Breast epithelium (tissue), 4 donors: ENCODE data around the gene MYL4. TPM values are rescaled to one million over a fixed set of nuclear protein-coding genes. Genes with fewer than 3 reads are reported as not detected.
"Not testable (repeated sequence)": the region's sequence is repeated elsewhere in the genome, so short reads cannot be mapped to it uniquely, and the experiment has no call there.

Experiments
- DNase-seq, 2 donors: peaks; one replicate each; pipeline ENCODE4 v3.0.0-alpha.2; 2019; ENCODE audit warnings: low spot score in 2 of 2
- H3K27ac ChIP-seq, 2 donors: fragments of 200-600 bp; sonication (generic) in 1 of 2; one replicate each; pipeline ENCODE4 v1.5.1; 2016 to 2019; ENCODE audit warnings: mild to moderate bottlenecking in 1 of 2
- H3K27me3 ChIP-seq, 2 donors: fragments of 200-600 bp; sonication (generic) in 1 of 2; one replicate each; pipeline versions ENCODE4 v1.5.1 to v1.6.0; 2017 to 2019; ENCODE audit warnings: control low read depth in 1 of 2, mild to moderate bottlenecking in 1 of 2
- H3K36me3 ChIP-seq: fragments of 200-600 bp; one replicate; pipeline ENCODE4 v1.5.1; 2019
- H3K4me1 ChIP-seq, 2 donors: fragments of 200-600 bp; sonication (generic); one replicate each; pipeline ENCODE4 v1.5.1; 2016 to 2019; ENCODE audit warnings: control low read depth in 1 of 2
- H3K4me3 ChIP-seq, 3 donors: fragments of 200-600 bp; sonication (generic); 1 replicate in 2 of 3; 2 replicates in 1 of 3; pipeline ENCODE4 v1.5.1; 2016 to 2019; ENCODE audit warnings: mild to moderate bottlenecking in 3 of 3, moderate library complexity in 2 of 3
- H3K9me3 ChIP-seq, 2 donors: fragments of 200-600 bp; sonication (generic) in 1 of 2; one replicate each; pipeline ENCODE4 v1.5.1; 2016 to 2019; ENCODE audit warnings: control low read depth in 1 of 2
- POLR2A ChIP-seq: fragments of 450-650 bp; IDR thresholded peaks from one replicate; pipeline ENCODE4 v1.6.1; 2016; ENCODE audit warnings: antibody characterized with exemption, mild to moderate bottlenecking, moderate library complexity
- POLR2AphosphoS5 ChIP-seq, 3 donors: sonication (generic); formaldehyde crosslinking; IDR thresholded peaks; one replicate each; pipeline ENCODE4 v1.6.1; 2017; ENCODE audit warnings: antibody characterized with exemption in 3 of 3
- intact Hi-C: fragments of 100-400 bp; cut with DNase I; formaldehyde crosslinking; loops from one replicate; pipeline ENCODE4 v1.15.1; 2023; ENCODE audit warnings: low total_unique reads
- total RNA-seq, 3 donors: library from RNA; depleted of rRNA; stranded (reverse); fragments of >200 nt; gene quantifications; one replicate each; pipeline ENCODE4 v1.1.0, GENCODE V29; 2016
- TF ChIP-seq, protein P1 (sequence below), 3 donors: fragments of 450-650 bp; IDR thresholded peaks; one replicate each; pipeline ENCODE4 v1.5.1; 2016 to 2017; ENCODE audit warnings: antibody characterized with exemption in 3 of 3, mild to moderate bottlenecking in 3 of 3, moderate library complexity in 3 of 3

The MYL4 gene
- total RNA-seq, 3 donors from 2014 or later: not detected

GRCh38 chr17:47170710-47171109, 38.4 kb upstream of the MYL4 start:
- TF ChIP-seq, protein P1, sequence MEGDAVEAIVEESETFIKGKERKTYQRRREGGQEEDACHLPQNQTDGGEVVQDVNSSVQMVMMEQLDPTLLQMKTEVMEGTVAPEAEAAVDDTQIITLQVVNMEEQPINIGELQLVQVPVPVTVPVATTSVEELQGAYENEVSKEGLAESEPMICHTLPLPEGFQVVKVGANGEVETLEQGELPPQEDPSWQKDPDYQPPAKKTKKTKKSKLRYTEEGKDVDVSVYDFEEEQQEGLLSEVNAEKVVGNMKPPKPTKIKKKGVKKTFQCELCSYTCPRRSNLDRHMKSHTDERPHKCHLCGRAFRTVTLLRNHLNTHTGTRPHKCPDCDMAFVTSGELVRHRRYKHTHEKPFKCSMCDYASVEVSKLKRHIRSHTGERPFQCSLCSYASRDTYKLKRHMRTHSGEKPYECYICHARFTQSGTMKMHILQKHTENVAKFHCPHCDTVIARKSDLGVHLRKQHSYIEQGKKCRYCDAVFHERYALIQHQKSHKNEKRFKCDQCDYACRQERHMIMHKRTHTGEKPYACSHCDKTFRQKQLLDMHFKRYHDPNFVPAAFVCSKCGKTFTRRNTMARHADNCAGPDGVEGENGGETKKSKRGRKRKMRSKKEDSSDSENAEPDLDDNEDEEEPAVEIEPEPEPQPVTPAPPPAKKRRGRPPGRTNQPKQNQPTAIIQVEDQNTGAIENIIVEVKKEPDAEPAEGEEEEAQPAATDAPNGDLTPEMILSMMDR (IDR thresholded peaks at IDR 0.05): no peak
- TF ChIP-seq POLR2A (no peak), POLR2AphosphoS5 (IDR thresholded peaks at IDR 0.05) (no peak)
- no peak for DNase-seq
- H3K4me1 ChIP-seq: no peaks in the 10 kb centered on the region
- H3K27me3 ChIP-seq: no peaks in the 10 kb centered on the region
- H3K36me3 ChIP-seq: no peaks in the 10 kb centered on the region
- H3K4me3 ChIP-seq: no peak overlapping the region
- intact Hi-C loops: no loop called here
- H3K27ac ChIP-seq: no peak overlapping the region
- H3K9me3 ChIP-seq: no peaks in the 10 kb centered on the region

DNA sequence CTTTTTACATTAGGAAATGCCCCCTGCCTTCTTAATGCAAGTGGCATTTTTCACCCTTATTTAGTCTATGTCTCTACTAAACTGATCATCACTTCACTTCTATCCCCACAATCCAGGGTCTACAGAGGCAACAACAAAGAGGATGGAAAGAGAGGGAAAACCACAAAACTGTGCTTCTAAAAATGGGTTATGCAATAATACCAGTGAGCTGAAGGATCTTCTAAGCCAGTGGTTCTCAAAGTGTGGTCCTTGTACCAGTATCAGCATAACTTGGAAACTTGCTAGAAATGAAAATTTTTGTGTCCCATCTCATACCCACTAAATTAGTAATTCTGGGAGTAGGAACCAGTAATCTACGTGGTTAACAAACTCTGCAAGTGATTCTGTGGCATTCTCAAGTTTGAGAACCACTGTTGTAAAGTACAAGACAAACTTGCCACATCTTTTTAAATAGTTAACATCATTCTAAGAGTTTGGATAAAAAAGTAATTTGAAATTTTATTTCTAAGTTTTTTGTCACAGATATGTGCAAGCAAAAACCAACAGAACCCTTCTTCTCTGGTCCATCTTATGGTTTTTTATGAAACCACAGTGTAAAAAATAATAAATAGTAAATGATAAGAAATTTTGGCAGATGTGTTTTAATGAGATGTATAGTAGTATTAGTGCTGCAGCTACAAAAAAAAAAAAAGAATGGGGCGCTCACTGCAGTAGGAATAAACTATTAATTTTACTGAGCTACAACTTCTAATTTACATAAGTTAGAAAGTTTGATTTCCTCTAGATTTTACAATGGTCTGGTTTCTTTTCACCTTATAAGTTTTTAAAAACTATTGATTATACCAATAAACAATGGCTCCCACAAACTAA, 36.2 kb upstream of the MYL4 start:
- TF ChIP-seq, protein P1 (IDR thresholded peaks at IDR 0.05): no peak
- TF ChIP-seq POLR2A (no peak), POLR2AphosphoS5 (IDR thresholded peaks at IDR 0.05) (no peak)
- no peak overlapping the region for H3K4me3 ChIP-seq
- H3K27ac ChIP-seq: no peak overlapping the region
- no peaks in the 10 kb centered on the region for H3K9me3 ChIP-seq
- no peaks in the 10 kb centered on the region for H3K36me3 ChIP-seq
- intact Hi-C loops: no loop called here
- H3K4me1 ChIP-seq: no peaks in the 10 kb centered on the region
- no peak for DNase-seq
- no peaks in the 10 kb centered on the region for H3K27me3 ChIP-seq

DNA sequence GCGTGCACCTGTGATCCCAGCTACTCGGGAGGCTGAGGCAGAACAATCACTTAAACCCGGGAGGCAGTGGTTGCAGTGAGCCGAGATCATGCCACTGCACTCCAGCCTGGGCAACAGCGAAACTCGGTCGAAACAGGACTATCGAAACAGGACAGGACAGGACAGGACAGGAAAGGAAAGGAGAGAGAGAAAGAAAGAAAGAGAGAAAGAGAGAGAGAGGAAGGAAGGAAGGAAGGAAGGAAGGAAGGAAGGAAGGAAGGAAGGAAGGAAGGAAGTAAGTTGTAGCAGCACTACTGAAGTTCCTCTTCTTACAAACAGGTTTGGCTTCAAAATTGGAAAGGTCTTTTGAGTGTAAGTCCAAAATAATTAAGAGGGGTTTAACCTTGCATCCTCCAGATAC, 34.3 kb upstream of the MYL4 start:
- H3K36me3 ChIP-seq, H3K27ac ChIP-seq, H3K4me3 ChIP-seq, intact Hi-C loops, H3K4me1 ChIP-seq, H3K9me3 ChIP-seq, H3K27me3 ChIP-seq, DNase-seq: not testable (repeated sequence)

DNA sequence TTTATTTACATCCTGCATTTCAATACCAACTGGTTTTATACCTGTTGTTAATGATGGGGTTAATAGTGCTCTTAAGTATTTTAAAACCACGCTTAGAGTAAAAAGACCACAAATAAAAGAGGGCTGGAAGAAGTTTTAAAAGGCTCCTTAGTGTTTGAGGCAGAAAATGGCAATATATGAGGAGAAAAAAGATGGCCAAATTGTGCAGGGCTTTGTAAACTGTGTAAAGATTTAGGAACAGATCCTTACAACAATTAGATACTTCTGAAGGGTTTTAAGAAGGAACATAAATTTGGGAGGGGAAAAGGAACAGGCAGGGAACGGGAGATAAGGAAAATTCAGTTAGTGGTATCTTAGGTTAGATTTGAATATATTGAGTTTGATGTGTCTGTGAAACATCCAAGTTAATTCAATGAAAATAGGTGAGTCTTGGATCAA, 32.7 kb upstream of the MYL4 start:
- Histone ChIP-seq H3K9me3 (no peaks in the 10 kb centered on the region), H3K27ac (no peak overlapping the region), H3K4me1 (no peaks in the 10 kb centered on the region), H3K27me3 (no peaks in the 10 kb centered on the region), H3K36me3 (no peaks in the 10 kb centered on the region), H3K4me3 (no peak overlapping the region)
- TF ChIP-seq POLR2A (no peak), POLR2AphosphoS5 (IDR thresholded peaks at IDR 0.05) (no peak)
- TF ChIP-seq, protein P1 (IDR thresholded peaks at IDR 0.05): no peak
- intact Hi-C loops: no loop called here
- no peak for DNase-seq

- DNase-seq: no peak
- intact Hi-C loops: no loop called here
- Histone ChIP-seq H3K4me3 (no peak overlapping the region), H3K9me3 (no peaks in the 10 kb centered on the region), H3K36me3 (no peaks in the 10 kb centered on the region), H3K27ac (no peak overlapping the region), H3K27me3 (no peaks in the 10 kb centered on the region), H3K4me1 (no peaks in the 10 kb centered on the region)
- TF ChIP-seq, protein P1 (IDR thresholded peaks at IDR 0.05): no peak
- TF ChIP-seq POLR2A (no peak), POLR2AphosphoS5 (IDR thresholded peaks at IDR 0.05) (no peak)
Observed at GRCh38 chr17:47177261-47177660, 31.9 kb upstream of the MYL4 start.
